ENCODE data around the gene RBM15. TPM values are rescaled to one million over a fixed set of nuclear protein-coding genes. Genes with fewer than 3 reads are reported as not detected.

The RBM15 gene
- total and polyA plus RNA-seq, 2 donors (not counting 1 experiment from before 2014, with no cell fraction given), result 23.7 to 97.7 TPM

DNA sequence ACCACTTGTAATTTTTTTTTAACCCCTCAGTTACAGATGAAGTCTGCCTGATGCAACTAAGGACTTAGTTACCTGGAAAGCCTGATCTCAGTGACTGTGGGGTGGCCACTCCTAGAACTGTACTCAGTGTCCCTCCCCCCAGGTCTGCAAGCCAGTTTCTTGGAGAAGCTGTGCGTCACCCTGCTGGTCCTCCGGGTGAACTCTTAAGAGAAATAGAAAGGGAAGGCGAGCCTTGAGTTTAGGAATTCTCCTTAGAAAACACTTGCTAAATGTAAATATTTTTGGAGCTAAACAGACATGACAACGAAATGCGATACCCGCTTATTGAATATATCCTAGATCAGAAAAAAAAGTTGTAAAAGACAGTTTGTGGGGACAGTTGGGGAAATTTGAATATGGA lies 50.9 kb downstream of the RBM15 start:
- Histone ChIP-seq H3K9ac (ENCODE audit: low read length) (no peak overlapping the region), H3K27ac (ENCODE audit: low read length in 2 of 2) (no peak overlapping the region), H3K9me3 (ENCODE audit: control extremely low read depth in 1 of 3, control insufficient read depth in 2 of 3, insufficient read depth in 1 of 3, low read length in 2 of 3) (no peaks in the 10 kb centered on the region), H2AFZ (ENCODE audit: insufficient read depth, low read depth, low read length, poor library complexity, severe bottlenecking) (no peak overlapping the region), H3K36me3 (replicated peaks in 1 of 2; ENCODE audit: control extremely low read depth in 1 of 2, control insufficient read depth in 1 of 2, extremely low read depth in 1 of 2, insufficient read depth in 2 of 2, low read length in 1 of 2) (no peaks in the 10 kb centered on the region), H3K4me2 (replicated peaks; ENCODE audit: low read depth, low read length, poor library complexity, severe bottlenecking) (no peak overlapping the region), H3K4me3 (ENCODE audit: control extremely low read depth in 1 of 5, extremely low read depth in 1 of 5, insufficient read depth in 1 of 5, low read depth in 2 of 5, low read length in 4 of 5) (no peak overlapping the region), H4K20me1 (ENCODE audit: control insufficient read depth, insufficient read depth, low read length, poor library complexity, severe bottlenecking) (no peaks in the 10 kb centered on the region), H3K27me3 (replicated peaks in 1 of 4; ENCODE audit: control extremely low read depth in 1 of 4, control insufficient read depth in 3 of 4, insufficient read depth in 4 of 4, low read length in 3 of 4) (no peaks in the 10 kb centered on the region), H3K79me2 (ENCODE audit: control insufficient read depth, insufficient read depth, low read length) (no peaks in the 10 kb centered on the region), H3K4me1 (ENCODE audit: control insufficient read depth in 2 of 2, insufficient read depth in 2 of 2, low read length in 2 of 2) (peaks cover 20 to 34% of the 10 kb centered on the region in 2 donors)
- CTCF ChIA-PET, result no interaction called here
- 100% methylated on average over 1 of the region's 6 CpGs for WGBS (ENCODE audit: insufficient coverage)
- ATAC-seq (ENCODE audit: low read depth), result no peak
- Mint-ChIP-seq H3K9me3 (ENCODE audit: insufficient read depth) (no peaks in the 10 kb centered on the region), H3K4me1 (peaks cover 32% of the 10 kb centered on the region), H3K27ac (no peak overlapping the region), H3K27me3 (no peaks in the 10 kb centered on the region), H3K4me3 (no peak overlapping the region)
- TF ChIP-seq EZH2 (IDR thresholded peaks at IDR 0.05; ENCODE audit: borderline replicate concordance, insufficient read depth, low read depth, low read length, poor library complexity, severe bottlenecking), result no peak
- POLR2A ChIA-PET, result no interaction called here
- DNase-seq, result no peak
- intact Hi-C loops (cut with micrococcal nuclease), result no loop called here

DNA sequence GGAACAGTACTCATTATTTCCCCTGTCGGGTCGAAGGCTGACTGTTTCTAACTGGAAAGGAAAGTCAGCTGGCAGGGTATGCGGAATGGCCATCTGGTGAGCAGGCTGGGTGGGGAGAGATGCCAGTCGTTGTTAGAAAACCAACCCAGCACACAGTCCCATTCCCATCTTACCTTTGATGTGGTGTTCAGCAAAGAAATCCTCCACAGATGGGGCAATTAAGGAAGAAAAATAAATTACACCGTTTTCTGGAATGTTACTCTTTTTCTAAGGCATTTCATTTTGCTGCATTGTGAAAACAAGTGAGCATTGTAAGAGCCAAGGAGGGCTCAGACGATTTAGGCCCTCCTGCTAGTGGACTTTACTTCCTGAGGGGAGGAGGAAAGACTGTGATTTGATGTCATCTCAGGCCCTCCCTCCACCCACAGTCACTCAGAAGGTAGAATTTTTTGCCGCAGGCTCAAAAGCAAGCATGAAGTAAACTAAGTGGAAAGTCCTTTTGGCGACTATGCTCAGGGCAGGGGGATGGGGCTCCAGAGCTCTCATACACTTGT lies 51.6 kb downstream of the RBM15 start, which contains the start of gene SLC16A4:
Gene SLC16A4, minus strand, starts transcription at position 335 of the 554 bp plus-strand sequence. CDS start 1,703 bp downstream, outside the sequence.
- DNase-seq (no peak), ATAC-seq (ENCODE audit: low read depth) (no peak)
- Mint-ChIP-seq H3K27me3 (no peaks in the 10 kb centered on the region), H3K4me3 (no peak within 1 kb of the TSS), H3K9me3 (ENCODE audit: insufficient read depth) (no peaks in the 10 kb centered on the region), H3K27ac (no peak within 1 kb of the TSS), H3K4me1 (peaks cover 25% of the 10 kb centered on the region)
- ChIA-PET POLR2A (no interaction called here), CTCF (interaction anchor here (0.6 to 2.1 kb wide), 2 partner anchors 51 to 55 kb away, joined by 5 to 11 read pairs; partner anchors contain the start of gene RBM15)
- no peak within 1 kb of the TSS for H3K4me2 ChIP-seq (replicated peaks; ENCODE audit: low read depth, low read length, poor library complexity, severe bottlenecking)
- H3K9me3 ChIP-seq (ENCODE audit: control extremely low read depth in 1 of 3, control insufficient read depth in 2 of 3, insufficient read depth in 1 of 3, low read length in 2 of 3), result no peaks in the 10 kb centered on the region
- no peak within 1 kb of the TSS for H3K9ac ChIP-seq (ENCODE audit: low read length)
- WGBS (ENCODE audit: insufficient coverage), result 71% methylated on average over 1 of the region's 8 CpGs
- peaks cover 14 to 27% of the 10 kb centered on the region in 2 donors for H3K4me1 ChIP-seq (ENCODE audit: control insufficient read depth in 2 of 2, insufficient read depth in 2 of 2, low read length in 2 of 2)
- no peak within 1 kb of the TSS for H2AFZ ChIP-seq (ENCODE audit: insufficient read depth, low read depth, low read length, poor library complexity, severe bottlenecking)
- intact Hi-C loops (cut with micrococcal nuclease), result no loop called here
- H3K79me2 ChIP-seq (ENCODE audit: control insufficient read depth, insufficient read depth, low read length), result no peaks in the 10 kb centered on the region
- H3K27ac ChIP-seq (ENCODE audit: low read length in 2 of 2), result no peak within 1 kb of the TSS
- no peak within 1 kb of the TSS for H3K4me3 ChIP-seq (ENCODE audit: control extremely low read depth in 1 of 5, extremely low read depth in 1 of 5, insufficient read depth in 1 of 5, low read depth in 2 of 5, low read length in 4 of 5)
- H3K36me3 ChIP-seq (replicated peaks in 1 of 2; ENCODE audit: control extremely low read depth in 1 of 2, control insufficient read depth in 1 of 2, extremely low read depth in 1 of 2, insufficient read depth in 2 of 2, low read length in 1 of 2), result no peaks in the 10 kb centered on the region
- TF ChIP-seq EZH2 (IDR thresholded peaks at IDR 0.05; ENCODE audit: borderline replicate concordance, insufficient read depth, low read depth, low read length, poor library complexity, severe bottlenecking), result no peak
- TF ChIP-seq, protein P1, sequence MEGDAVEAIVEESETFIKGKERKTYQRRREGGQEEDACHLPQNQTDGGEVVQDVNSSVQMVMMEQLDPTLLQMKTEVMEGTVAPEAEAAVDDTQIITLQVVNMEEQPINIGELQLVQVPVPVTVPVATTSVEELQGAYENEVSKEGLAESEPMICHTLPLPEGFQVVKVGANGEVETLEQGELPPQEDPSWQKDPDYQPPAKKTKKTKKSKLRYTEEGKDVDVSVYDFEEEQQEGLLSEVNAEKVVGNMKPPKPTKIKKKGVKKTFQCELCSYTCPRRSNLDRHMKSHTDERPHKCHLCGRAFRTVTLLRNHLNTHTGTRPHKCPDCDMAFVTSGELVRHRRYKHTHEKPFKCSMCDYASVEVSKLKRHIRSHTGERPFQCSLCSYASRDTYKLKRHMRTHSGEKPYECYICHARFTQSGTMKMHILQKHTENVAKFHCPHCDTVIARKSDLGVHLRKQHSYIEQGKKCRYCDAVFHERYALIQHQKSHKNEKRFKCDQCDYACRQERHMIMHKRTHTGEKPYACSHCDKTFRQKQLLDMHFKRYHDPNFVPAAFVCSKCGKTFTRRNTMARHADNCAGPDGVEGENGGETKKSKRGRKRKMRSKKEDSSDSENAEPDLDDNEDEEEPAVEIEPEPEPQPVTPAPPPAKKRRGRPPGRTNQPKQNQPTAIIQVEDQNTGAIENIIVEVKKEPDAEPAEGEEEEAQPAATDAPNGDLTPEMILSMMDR (IDR thresholded peaks at IDR 0.05), result no peak
- no peaks in the 10 kb centered on the region for H3K27me3 ChIP-seq (replicated peaks in 1 of 4; ENCODE audit: control extremely low read depth in 1 of 4, control insufficient read depth in 3 of 4, insufficient read depth in 4 of 4, low read length in 3 of 4)
- no peaks in the 10 kb centered on the region for H4K20me1 ChIP-seq (ENCODE audit: control insufficient read depth, insufficient read depth, low read length, poor library complexity, severe bottlenecking)

Data from B cell (primary cell).